Caco-2 (cell line): ENCODE results near the gene DOCK3. TPM values are rescaled to one million over a fixed set of nuclear protein-coding genes. Genes with fewer than 3 reads are reported as not detected.

Experiments
- BruUV-seq: library from RNA; stranded (reverse); fragments of 400-500 nt; replicated peaks from 2 replicates; lab custom pipeline; 2021; lab: Mats Ljungman, UMichigan
- CTCF ChIA-PET: fragments of 300-600 bp; sonication (Branson Sonifier 250); formaldehyde crosslinking; loops from one replicate; lab custom pipeline; 2022; ENCODE audit warnings: antibody characterized with exemption; lab: Charles Lee
- POLR2A ChIA-PET: fragments of 300-600 bp; sonication (Branson Sonifier 250); formaldehyde crosslinking; loops from one replicate; lab custom pipeline; 2022; ENCODE audit warnings: antibody characterized with exemption; lab: Charles Lee
- DNase-seq, 2 experiments: peaks; one replicate each; pipeline versions ENCODE4 v3.0.0 to v3.0.0-alpha.2; 2020 to 2022
- H3K27me3 ChIP-seq: replicated peaks from 2 replicates; pipeline ENCODE4 v1.6.0; 2011; ENCODE audit warnings: low read length; ENCODE audit not compliant: control insufficient read depth, insufficient read depth
- H3K36me3 ChIP-seq: 2 replicates; pipeline ENCODE4 v1.5.1; 2011; ENCODE audit warnings: low read length; ENCODE audit not compliant: control insufficient read depth, insufficient read depth
- H3K4me1 ChIP-seq: fragments of 250-450 bp; sonication (Bioruptor Pico); 2 replicates; pipeline ENCODE4 v1.5.1; 2020; ENCODE audit warnings: mild to moderate bottlenecking
- H3K4me3 ChIP-seq: 2 replicates; pipeline ENCODE4 v1.5.1; 2011; ENCODE audit warnings: low read depth, mild to moderate bottlenecking, control low read depth, low read length
- H3K9me3 ChIP-seq: fragments of 250-450 bp; sonication (Bioruptor Pico); 2 replicates; pipeline ENCODE4 v1.5.1; 2020; ENCODE audit warnings: mild to moderate bottlenecking, moderate library complexity
- H3K27ac Mint-ChIP-seq: one replicate; pipeline ENCODE4 v1.8.0; 2022; ENCODE audit warnings: mixed read lengths; ENCODE audit not compliant: unreplicated experiment
- H3K27me3 Mint-ChIP-seq: one replicate; pipeline ENCODE4 v1.8.0; 2022; ENCODE audit warnings: mixed read lengths; ENCODE audit not compliant: insufficient read depth, unreplicated experiment
- H3K36me3 Mint-ChIP-seq: one replicate; pipeline ENCODE4 v1.8.0; 2022; ENCODE audit warnings: mild to moderate bottlenecking, mixed read lengths; ENCODE audit not compliant: insufficient read depth, unreplicated experiment
- H3K4me1 Mint-ChIP-seq: one replicate; pipeline ENCODE4 v1.8.0; 2022; ENCODE audit warnings: low read depth, mixed read lengths; ENCODE audit not compliant: unreplicated experiment
- H3K4me3 Mint-ChIP-seq: one replicate; pipeline ENCODE4 v1.8.0; 2022; ENCODE audit warnings: mild to moderate bottlenecking, moderate library complexity, mixed read lengths; ENCODE audit not compliant: unreplicated experiment
- H3K9me3 Mint-ChIP-seq: one replicate; pipeline ENCODE4 v1.8.0; 2022; ENCODE audit warnings: mixed read lengths; ENCODE audit not compliant: unreplicated experiment
- intact Hi-C: fragments of 100-400 bp; cut with micrococcal nuclease; formaldehyde crosslinking; loops from one replicate; pipeline ENCODE4 v1.10.0; 2022; ENCODE audit not compliant: unreplicated experiment
- total RNA-seq: library from RNA; stranded (reverse); gene quantifications from 2 replicates; pipeline ENCODE4 v1.2.3, GENCODE V29; 2022
- TF ChIP-seq, protein P1 (sequence below), 2 experiments: fragments of 200-600 bp in 1 of 2; IDR thresholded peaks; 1 replicate in 1 of 2; 2 replicates in 1 of 2; pipeline versions ENCODE4 v1.5.1 to v1.8.0; 2011 to 2022; ENCODE audit warnings: antibody characterized with exemption in 1 of 2, control low read depth in 1 of 2, inconsistent platforms in 1 of 2, low read depth in 1 of 2, low read length in 1 of 2, mild to moderate bottlenecking in 1 of 2, moderate library complexity in 1 of 2; ENCODE audit not compliant: insufficient read depth in 1 of 2, severe bottlenecking in 1 of 2, unreplicated experiment in 1 of 2

Gene DOCK3
- total RNA-seq, 1 experiment from 2014 or later: 0.05 TPM

GRCh38 chr3:50986726-50987125 lies 312.0 kb downstream of the DOCK3 start:
- Histone ChIP-seq H3K36me3 (no peaks in the 10 kb centered on the region), H3K27me3 (no peaks in the 10 kb centered on the region), H3K4me3 (no peak overlapping the region), H3K4me1 (no peaks in the 10 kb centered on the region), H3K9me3 (no peaks in the 10 kb centered on the region)
- ChIA-PET POLR2A (no interaction called here), CTCF (no interaction called here)
- intact Hi-C loops: no loop called here
- Mint-ChIP-seq H3K4me1 (no peaks in the 10 kb centered on the region), H3K4me3 (no peak overlapping the region), H3K36me3 (no peaks in the 10 kb centered on the region), H3K9me3 (no peaks in the 10 kb centered on the region), H3K27me3 (peaks cover 12% of the 10 kb centered on the region), H3K27ac (no peak overlapping the region)
- no peak for DNase-seq
- TF ChIP-seq, protein P1, sequence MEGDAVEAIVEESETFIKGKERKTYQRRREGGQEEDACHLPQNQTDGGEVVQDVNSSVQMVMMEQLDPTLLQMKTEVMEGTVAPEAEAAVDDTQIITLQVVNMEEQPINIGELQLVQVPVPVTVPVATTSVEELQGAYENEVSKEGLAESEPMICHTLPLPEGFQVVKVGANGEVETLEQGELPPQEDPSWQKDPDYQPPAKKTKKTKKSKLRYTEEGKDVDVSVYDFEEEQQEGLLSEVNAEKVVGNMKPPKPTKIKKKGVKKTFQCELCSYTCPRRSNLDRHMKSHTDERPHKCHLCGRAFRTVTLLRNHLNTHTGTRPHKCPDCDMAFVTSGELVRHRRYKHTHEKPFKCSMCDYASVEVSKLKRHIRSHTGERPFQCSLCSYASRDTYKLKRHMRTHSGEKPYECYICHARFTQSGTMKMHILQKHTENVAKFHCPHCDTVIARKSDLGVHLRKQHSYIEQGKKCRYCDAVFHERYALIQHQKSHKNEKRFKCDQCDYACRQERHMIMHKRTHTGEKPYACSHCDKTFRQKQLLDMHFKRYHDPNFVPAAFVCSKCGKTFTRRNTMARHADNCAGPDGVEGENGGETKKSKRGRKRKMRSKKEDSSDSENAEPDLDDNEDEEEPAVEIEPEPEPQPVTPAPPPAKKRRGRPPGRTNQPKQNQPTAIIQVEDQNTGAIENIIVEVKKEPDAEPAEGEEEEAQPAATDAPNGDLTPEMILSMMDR (IDR thresholded peaks at IDR 0.05; ENCODE audit: insufficient read depth in 1 of 2, low read depth in 1 of 2, low read length in 1 of 2, severe bottlenecking in 1 of 2, unreplicated experiment in 1 of 2): no peak
- BruUV-seq: no TSS peak

DNA sequence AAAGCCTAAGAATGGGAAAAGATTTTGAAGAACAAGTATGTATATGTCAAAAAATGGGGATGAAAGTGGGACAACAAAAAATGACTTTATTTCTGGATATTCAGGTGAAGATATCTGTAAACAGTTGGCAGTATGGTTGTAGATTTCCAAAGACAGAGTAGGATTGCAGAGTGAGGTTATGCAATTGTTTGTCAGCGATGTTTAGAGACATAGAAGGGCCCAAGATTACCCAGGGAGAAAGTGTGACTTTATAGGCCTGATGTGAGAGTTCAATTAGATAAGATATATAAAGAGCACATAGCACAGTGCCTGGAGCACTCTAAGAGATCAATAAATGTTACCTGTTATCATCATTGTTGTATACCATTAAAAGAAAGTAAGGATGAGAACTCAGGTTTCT lies 319.8 kb downstream of the DOCK3 start:
- no peak overlapping the region for H3K27ac Mint-ChIP-seq
- no peak overlapping the region for H3K4me3 Mint-ChIP-seq

DNA sequence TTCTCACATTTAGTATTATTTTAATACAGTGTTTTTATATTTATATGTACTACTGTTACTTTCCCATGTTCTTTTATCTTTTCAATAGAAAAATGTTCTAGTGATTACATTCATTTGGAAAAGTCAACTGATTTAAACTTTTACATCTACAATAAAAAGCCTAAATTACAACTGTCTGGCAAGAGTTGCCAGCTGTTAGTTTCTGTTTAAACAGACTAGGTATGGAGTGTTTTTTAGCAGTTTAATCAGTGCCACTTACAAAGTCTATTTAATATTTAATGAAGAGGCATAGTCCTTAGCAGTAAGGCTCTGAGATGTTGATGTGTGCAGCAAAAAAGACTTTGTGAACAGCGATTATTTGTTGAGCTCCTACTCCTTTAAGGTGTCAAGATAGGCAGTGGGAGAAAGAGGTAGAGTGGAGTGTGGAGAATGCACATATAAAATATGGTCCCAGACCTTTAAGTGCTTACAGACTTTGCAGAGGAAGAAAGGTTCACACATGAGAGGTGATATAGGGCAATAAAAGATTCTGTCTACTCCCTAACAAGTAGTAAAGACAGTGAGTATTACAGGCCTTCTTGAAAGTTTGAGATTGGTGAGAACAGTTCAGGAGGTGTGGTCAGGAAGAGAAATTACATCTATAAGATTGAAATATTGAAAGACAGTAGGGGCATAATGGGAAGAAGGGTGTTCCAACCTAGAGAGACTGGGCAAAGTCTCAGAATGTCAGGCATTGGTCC lies 320.5 kb downstream of the DOCK3 start:
- peaks cover 10% of the 10 kb centered on the region for H3K27me3 Mint-ChIP-seq
- POLR2A ChIA-PET: no interaction called here

More for the DNA sequence above, 319.8 kb downstream of the DOCK3 start:
- Mint-ChIP-seq H3K27me3 (peaks cover 15% of the 10 kb centered on the region), H3K9me3 (no peaks in the 10 kb centered on the region), H3K36me3 (no peaks in the 10 kb centered on the region), H3K4me1 (no peaks in the 10 kb centered on the region)
- TF ChIP-seq, protein P1 (IDR thresholded peaks at IDR 0.05; ENCODE audit: insufficient read depth in 1 of 2, low read depth in 1 of 2, low read length in 1 of 2, severe bottlenecking in 1 of 2, unreplicated experiment in 1 of 2): no peak
- H3K9me3 ChIP-seq: no peaks in the 10 kb centered on the region
- BruUV-seq: no TSS peak
- H3K27me3 ChIP-seq: no peaks in the 10 kb centered on the region
- POLR2A ChIA-PET: no interaction called here
- H3K4me3 ChIP-seq: no peak overlapping the region
- intact Hi-C loops: no loop called here
- H3K36me3 ChIP-seq: no peaks in the 10 kb centered on the region
- no peaks in the 10 kb centered on the region for H3K4me1 ChIP-seq
- CTCF ChIA-PET: no interaction called here
- no peak for DNase-seq

More for the DNA sequence above, 320.5 kb downstream of the DOCK3 start:
- Histone ChIP-seq H3K4me3 (no peak overlapping the region), H3K9me3 (no peaks in the 10 kb centered on the region), H3K36me3 (no peaks in the 10 kb centered on the region), H3K4me1 (no peaks in the 10 kb centered on the region), H3K27me3 (no peaks in the 10 kb centered on the region; the same call in 1 of the 2 replicates)
- no peak overlapping the region for H3K27ac Mint-ChIP-seq
- BruUV-seq: no TSS peak
- H3K9me3 Mint-ChIP-seq: no peaks in the 10 kb centered on the region
- H3K4me3 Mint-ChIP-seq: no peak overlapping the region
- no peaks in the 10 kb centered on the region for H3K36me3 Mint-ChIP-seq
- no peaks in the 10 kb centered on the region for H3K4me1 Mint-ChIP-seq
- intact Hi-C loops: no loop called here
- TF ChIP-seq, protein P1 (IDR thresholded peaks at IDR 0.05; ENCODE audit: insufficient read depth in 1 of 2, low read depth in 1 of 2, low read length in 1 of 2, severe bottlenecking in 1 of 2, unreplicated experiment in 1 of 2): no peak
- CTCF ChIA-PET: no interaction called here
- no peak for DNase-seq
